Stimulated activated CD8-positive, alpha-beta memory T cell treated with anti-CD3 and anti-CD28 coated beads, Interleukin-15, amount 100 ng/mL, for 24 hours (primary cell): ENCODE data around the gene EMD.
"Not testable (repeated sequence)": the region's sequence is repeated elsewhere in the genome, so short reads cannot be mapped to it uniquely, and the experiment has no call there.

Experiments
- DNase-seq: peaks from one replicate; pipeline ENCODE4 v3.0.0-alpha.2; 2020; ENCODE audit warnings: low read depth

The EMD gene

GRCh38 chrX:154396363-154396762, 17.3 kb downstream of the EMD start:
- DNase-seq = not testable (repeated sequence)

- DNase-seq = peak; percentile 42
Measured at GRCh38 chrX:154396973-154397887, 18.1 kb downstream of the EMD start.

GRCh38 chrX:154397888-154398667, 19.0 kb downstream of the EMD start, which contains the start of gene RPL10:
Gene RPL10, plus strand, starts transcription at chrX:154398377. Its CDS starts 143 bp downstream, at chrX:154398520.
- peak; percentile 58 for DNase-seq

DNA sequence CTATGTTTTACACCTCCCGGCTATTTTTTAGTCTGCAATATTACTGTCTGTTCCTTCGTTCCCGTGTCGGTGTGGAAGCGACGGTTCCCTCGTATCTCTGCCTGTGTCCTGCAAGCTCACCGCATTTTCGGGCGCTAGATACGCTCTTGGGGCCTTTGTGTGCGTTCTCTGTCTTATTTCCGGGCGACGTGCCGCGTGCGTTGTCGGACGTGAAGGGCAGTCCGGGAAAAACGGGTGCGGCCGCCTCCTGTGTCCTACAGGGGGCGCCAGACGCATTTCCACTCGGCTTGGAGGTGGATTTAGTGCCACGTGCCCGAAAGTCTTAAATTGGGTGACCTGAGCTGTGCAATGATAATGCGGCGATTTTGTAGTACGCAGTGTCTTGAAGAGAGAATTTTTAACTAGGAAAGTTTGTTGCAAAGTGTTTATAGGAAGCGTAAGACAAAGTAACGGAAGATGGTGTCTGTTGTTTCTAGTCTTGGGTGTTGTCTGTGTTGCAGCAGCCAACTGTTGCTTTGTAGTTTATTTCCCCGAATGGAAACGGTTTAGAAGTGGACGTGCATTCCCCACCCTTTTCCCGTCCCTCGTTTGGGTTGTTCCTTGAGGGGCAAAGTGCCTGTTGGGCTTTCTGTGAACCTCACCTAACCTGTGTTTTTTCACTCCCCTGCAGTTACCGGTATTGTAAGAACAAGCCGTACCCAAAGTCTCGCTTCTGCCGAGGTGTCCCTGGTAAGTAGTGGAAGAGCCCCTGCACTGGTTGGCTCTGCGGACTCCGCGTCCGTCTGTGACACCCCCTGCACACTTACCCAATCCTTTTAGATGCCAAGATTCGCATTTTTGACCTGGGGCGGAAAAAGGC, 19.8 kb downstream of the EMD start:
- DNase-seq = peak; percentile 48

GRCh38 chrX:154399527-154400368, 20.7 kb downstream of the EMD start:
- DNase-seq = no peak

DNA sequence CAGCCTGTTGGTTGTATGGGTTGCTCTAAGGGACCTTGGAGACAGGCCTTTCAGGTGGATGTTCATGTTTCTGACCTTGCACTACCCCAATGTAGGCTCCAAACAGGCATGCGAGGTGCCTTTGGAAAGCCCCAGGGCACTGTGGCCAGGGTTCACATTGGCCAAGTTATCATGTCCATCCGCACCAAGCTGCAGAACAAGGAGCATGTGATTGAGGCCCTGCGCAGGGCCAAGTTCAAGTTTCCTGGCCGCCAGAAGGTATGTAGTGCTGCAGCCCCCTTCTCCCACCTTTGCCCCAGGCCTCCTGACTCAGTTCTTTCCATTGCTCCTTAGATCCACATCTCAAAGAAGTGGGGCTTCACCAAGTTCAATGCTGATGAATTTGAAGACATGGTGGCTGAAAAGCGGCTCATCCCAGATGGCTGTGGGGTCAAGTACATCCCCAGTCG, 21.3 kb downstream of the EMD start:
- not testable (repeated sequence) for DNase-seq

GRCh38 chrX:154401045-154401799, 22.1 kb downstream of the EMD start:
- DNase-seq = no peak

DNA sequence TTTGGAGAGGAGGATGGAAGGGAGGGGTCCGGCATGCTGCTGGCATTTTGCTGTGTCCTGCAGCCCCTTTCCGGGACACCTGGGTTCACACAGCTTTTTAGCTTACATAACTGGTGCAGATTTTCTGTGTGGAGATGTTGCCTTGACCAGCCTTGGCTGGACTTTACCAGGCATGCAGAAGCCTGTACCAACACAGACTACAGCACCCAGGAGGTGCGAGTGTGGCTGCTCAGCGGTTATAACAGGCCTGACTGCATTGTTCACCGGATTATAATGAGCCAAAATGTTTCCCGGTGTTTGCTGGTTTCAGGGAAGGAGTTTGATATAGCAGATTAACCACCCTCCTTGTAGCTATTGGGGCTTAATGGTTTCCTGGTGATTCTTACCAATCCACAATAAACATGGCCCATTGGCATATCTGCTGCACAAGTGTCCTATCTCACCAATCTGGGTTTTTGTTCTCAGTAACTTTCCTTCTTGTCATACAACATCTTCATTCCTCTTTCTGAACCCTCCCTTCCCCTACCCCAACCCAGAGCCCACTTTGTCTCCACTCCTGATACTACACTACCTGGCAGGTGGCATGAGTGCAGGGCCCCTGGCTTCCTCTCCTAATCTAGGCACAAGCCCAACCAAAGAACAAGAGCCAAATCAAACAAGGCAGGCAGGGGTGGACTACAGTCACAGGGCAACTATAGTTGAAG, 23.0 kb downstream of the EMD start:
- DNase-seq = no peak

- no peak for DNase-seq
Measured at GRCh38 chrX:154402622-154403127, 23.6 kb downstream of the EMD start.

GRCh38 chrX:154403192-154403591, 24.1 kb downstream of the EMD start:
- DNase-seq = no peak

DNA sequence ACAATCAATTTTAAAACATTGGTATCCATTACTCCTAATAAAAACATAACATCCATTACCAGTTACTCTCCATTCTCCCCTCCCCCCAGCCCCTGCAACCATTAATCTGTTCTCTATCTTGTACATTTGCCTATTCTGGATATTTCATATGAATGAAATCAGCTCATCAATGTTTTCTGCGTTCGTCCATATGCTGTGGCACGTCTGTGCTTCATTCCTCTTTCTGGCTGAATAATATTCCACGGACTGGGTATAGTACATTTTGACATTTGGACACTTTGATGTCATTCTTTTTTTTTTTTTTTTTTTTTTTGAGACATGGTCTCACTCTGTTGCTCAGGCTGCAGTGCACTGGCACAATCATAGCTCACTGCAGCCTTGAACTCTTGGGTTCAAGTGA, 24.8 kb downstream of the EMD start:
- no peak for DNase-seq

- no peak for DNase-seq
Measured at GRCh38 chrX:154404625-154405192, 25.6 kb downstream of the EMD start.

DNA sequence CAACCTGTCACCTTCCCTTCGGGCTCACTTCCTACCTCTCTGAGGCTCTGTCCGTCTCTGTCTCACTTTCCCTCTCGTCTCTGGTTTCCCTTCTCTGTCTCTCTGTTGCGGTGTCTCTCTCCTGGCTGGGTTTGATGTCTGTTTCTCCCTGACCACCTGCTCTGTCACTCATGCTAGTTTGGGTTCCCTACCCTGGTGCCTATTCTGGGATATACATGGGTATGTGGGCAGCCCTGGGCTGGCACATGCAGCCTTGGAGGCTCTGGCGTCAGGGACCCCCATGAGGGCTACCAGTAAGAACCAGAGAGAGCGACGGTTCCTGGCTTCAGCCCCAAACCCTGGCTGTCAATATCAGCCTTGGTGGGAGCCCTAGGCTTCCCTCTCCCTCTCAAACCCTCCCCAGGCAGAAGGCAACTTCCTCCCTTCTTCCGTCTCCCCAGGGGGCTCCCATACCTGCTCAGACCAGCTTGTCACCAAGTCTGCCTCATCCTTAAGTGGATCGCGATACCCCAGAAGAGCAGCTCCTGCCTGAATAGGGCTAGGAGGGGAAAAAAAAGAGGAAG, 29.6 kb downstream of the EMD start:
- DNase-seq = no peak

- no peak for DNase-seq
Measured at GRCh38 chrX:154409222-154409871, 30.3 kb downstream of the EMD start, which contains the start of gene DNASE1L1. Gene DNASE1L1, minus strand, starts transcription at chrX:154409254. Its CDS starts 3,686 bp downstream, at chrX:154405568.

DNA sequence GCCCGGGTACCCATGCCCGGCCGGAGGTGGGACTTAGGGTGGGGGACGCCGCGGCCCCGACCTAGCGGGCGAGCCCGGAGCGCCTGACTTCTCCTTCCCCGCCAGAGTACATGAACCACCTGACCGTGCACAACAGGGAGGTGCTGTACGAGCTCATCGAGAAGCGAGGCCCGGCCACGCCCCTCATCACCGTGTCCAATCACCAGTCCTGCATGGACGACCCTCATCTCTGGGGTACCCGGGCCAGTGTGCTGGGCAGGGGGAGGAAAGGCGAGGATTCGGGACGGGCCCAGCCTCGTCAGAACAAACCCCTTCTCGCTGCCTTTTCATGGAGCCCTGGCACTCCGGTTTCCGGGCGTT, 32.9 kb downstream of the EMD start:
- no peak for DNase-seq

DNA sequence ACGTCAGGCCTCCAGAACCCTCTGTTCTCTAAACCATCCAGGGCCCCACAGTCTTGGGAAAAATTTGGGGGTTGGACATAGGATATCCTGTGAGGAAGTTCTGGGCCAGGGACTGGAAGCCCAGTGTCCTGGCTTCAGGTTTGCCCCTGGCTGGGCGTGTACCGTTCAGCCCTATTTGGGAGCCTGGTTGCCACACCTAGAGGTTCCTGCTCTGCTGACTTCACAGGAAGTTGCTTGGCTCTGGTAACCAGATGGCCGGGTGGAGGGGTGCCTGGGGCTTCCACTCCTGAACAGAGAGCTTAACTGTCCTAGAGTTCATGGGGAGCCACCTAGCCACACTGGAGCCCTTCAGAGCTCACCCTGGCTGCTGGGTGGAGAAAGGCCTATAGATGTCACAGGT, 33.4 kb downstream of the EMD start:
- no peak for DNase-seq

DNA sequence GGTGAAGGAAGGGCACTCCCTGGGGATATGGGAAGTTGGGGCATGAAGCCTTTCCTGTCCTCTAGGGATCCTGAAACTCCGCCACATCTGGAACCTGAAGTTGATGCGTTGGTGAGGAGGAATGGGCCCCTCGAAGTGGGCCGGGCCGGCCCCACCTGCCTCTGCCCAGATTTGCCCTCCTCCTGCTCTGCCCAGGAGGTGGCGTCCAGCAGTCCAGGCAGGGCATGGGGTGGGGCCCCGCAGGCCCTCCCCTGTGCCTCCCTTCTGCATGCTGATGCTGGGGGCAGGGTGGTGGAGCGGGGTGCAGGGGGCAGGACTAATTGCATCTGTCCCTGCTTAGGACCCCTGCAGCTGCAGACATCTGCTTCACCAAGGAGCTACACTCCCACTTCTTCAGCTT, 34.0 kb downstream of the EMD start:
- no peak for DNase-seq

DNA sequence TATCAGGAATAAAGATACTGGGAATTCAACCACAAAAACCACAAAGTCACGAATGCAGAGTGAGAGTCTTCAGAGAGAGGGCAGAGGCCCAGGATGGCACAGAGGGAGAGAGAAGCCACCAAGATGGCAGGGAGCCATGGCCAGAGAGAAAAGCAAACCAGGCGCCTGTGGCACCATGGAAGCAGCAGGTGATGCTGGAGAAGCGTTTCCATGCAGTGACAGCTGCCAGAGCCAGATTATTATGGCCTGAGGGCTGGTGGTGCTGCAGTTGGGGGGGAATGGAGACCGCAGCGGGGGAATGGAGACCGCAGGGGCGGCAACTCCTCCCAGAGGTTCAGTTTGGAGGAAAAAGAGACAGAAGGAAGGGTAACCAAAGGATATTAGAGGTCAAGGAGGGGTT, 38.1 kb downstream of the EMD start:
- DNase-seq = no peak
